Panc1 (cell line): ENCODE data around the gene MAP4.

Source experiments
- CTCF ChIP-seq: fragments of 450-650 bp; IDR thresholded peaks from 2 replicates; pipeline ENCODE4 v1.5.1; 2017; ENCODE audit warnings: mild to moderate bottlenecking
- REST ChIP-seq, 2 experiments: IDR thresholded peaks; 2 replicates each; pipeline ENCODE4 v1.6.1; 2011 to 2012; ENCODE audit warnings: low read depth in 2 of 2, control low read depth in 1 of 2, low read length in 1 of 2, mild to moderate bottlenecking in 1 of 2, moderate library complexity in 1 of 2; ENCODE audit not compliant: insufficient read depth in 1 of 2
- TCF7L2 ChIP-seq: IDR thresholded peaks from 2 replicates; pipeline ENCODE4 v1.6.1; 2011; ENCODE audit warnings: mild to moderate bottlenecking, low read depth, low read length, inconsistent platforms

- no peak for TF ChIP-seq CTCF
- TF ChIP-seq TCF7L2 = no peak
- no peak for TF ChIP-seq REST (IDR thresholded peaks at IDR 0.05; ENCODE audit: insufficient read depth in 1 of 2, low read depth in 2 of 2, low read length in 1 of 2)
These were observed at the start of gene MAP4 for GRCh38 chr3:48016301-48016973.
